Thyroid gland (tissue), 4 donors: ENCODE results near the gene ARHGEF1.

Experiments
- CTCF ChIP-seq, 6 experiments: fragments of 200-600 bp in 3 of 6; fragments of 450-650 bp in 3 of 6; sonication (generic) in 3 of 6; IDR thresholded peaks; one replicate each; pipeline ENCODE4 v1.5.1; 2016 to 2019; ENCODE audit warnings: antibody characterized with exemption in 6 of 6, mild to moderate bottlenecking in 2 of 6, inconsistent platforms in 1 of 6, moderate library complexity in 1 of 6
- POLR2A ChIP-seq, 2 donors: fragments of 450-650 bp; IDR thresholded peaks; one replicate each; pipeline ENCODE4 v1.6.1; 2017; ENCODE audit warnings: antibody characterized with exemption in 2 of 2, mild to moderate bottlenecking in 2 of 2, moderate library complexity in 1 of 2

- TF ChIP-seq CTCF (IDR thresholded peaks at IDR 0.05) (no peak), POLR2A (IDR thresholded peaks at IDR 0.05) (no peak)
These were observed 29.1 kb downstream of the ARHGEF1 start for GRCh38 chr19:41911889-41912731.
